ENCODE results near the gene ACADVL. TPM values are rescaled to one million over a fixed set of nuclear protein-coding genes. Genes with fewer than 3 reads are reported as not detected.

Gene ACADVL
- total and polyA plus RNA-seq, 8 donors: 348 to 3,058 (median 733) TPM

DNA sequence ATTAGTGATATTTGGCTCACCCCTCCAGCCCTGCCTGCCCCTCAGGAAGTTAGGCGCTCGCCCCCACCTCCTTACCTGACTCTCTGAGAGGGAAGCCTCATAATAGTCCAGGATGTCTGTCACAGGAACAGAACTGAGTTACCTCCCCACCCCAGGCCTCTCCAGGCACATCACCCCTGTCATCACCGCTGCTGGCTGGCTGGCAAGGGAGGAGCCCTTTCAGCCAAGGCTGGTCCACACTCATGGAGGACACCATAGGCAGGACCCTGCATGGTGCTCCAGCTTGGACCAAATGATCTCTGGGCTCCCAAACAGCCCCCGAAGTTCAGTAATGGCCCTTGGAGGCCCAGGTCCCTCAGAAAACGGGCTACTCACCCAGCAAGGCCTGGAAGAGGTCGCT is 1.6 kb upstream of the ACADVL start:
- no peak for DNase-seq
- peak overlapping the region in 3 of 4 donors; percentile 52 to 60 (median 57) for H3K4me3 ChIP-seq
- 61 to 68% (median 64%) methylated on average over 6 of the region's 6 CpGs for WGBS, 5 donors
- intact Hi-C loops (cut with DNase I; ENCODE audit: low total_unique reads): no loop called here
- H3K4me1 ChIP-seq: peaks cover 59 to 96% (median 90%) of the 10 kb centered on the region in 4 donors
- no peaks in the 10 kb centered on the region for H3K9me3 ChIP-seq
- H3K27me3 ChIP-seq: peaks cover 0 to 12% (median 0%) of the 10 kb centered on the region in 3 donors
- TF ChIP-seq EP300 (IDR thresholded peaks at IDR 0.05) (no peak), POLR2AphosphoS5 (IDR thresholded peaks at IDR 0.05) (no peak), POLR2A (IDR thresholded peaks at IDR 0.05) (no peak)
- TF ChIP-seq, protein P1, sequence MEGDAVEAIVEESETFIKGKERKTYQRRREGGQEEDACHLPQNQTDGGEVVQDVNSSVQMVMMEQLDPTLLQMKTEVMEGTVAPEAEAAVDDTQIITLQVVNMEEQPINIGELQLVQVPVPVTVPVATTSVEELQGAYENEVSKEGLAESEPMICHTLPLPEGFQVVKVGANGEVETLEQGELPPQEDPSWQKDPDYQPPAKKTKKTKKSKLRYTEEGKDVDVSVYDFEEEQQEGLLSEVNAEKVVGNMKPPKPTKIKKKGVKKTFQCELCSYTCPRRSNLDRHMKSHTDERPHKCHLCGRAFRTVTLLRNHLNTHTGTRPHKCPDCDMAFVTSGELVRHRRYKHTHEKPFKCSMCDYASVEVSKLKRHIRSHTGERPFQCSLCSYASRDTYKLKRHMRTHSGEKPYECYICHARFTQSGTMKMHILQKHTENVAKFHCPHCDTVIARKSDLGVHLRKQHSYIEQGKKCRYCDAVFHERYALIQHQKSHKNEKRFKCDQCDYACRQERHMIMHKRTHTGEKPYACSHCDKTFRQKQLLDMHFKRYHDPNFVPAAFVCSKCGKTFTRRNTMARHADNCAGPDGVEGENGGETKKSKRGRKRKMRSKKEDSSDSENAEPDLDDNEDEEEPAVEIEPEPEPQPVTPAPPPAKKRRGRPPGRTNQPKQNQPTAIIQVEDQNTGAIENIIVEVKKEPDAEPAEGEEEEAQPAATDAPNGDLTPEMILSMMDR (IDR thresholded peaks at IDR 0.05): no peak
- H3K36me3 ChIP-seq: peaks cover 17 to 23% (median 21%) of the 10 kb centered on the region in 4 donors
- peak overlapping the region; percentile 8 to 100 (median 96) for H3K27ac ChIP-seq

DNA sequence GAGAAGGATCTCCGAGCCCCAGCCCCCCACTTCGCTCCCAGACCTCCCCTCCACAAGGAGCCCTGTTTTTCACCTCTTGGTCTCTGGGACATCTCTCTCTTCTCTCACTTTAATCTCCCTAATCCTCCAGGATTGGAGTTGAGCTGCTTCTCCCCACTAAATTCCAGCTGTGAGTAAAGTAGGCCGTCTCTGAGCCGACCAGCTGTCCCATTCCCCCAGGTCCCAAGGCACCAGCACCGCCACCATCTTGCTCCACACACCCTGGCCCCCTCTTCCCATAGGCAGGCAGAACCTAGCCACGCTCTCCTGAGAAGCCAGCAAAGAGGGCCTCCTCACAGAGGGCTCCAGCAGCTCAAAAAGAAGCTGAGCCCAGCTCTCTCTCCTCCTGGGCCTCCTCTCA is 980 bp upstream of the ACADVL start:
- peaks cover 56 to 91% (median 85%) of the 10 kb centered on the region in 4 donors for H3K4me1 ChIP-seq
- peak overlapping the region in 1 of 4 donors; percentile 92 for H3K4me3 ChIP-seq
- peaks cover 23 to 29% (median 27%) of the 10 kb centered on the region in 4 donors for H3K36me3 ChIP-seq
- TF ChIP-seq POLR2A (IDR thresholded peaks at IDR 0.05) (no peak), POLR2AphosphoS5 (IDR thresholded peaks at IDR 0.05) (no peak), EP300 (IDR thresholded peaks at IDR 0.05) (no peak)
- TF ChIP-seq, protein P1 (IDR thresholded peaks at IDR 0.05): no peak
- no peak for DNase-seq
- intact Hi-C loops (cut with DNase I; ENCODE audit: low total_unique reads): no loop called here
- H3K9me3 ChIP-seq: no peaks in the 10 kb centered on the region
- 69 to 85% (median 75%) methylated on average over 6 of the region's 6 CpGs for WGBS, 5 donors
- H3K27me3 ChIP-seq: peaks cover 0 to 12% (median 0%) of the 10 kb centered on the region in 3 donors
- H3K27ac ChIP-seq: peak overlapping the region in 4 of 5 donors; percentile 93 to 100 (median 97)

DNA sequence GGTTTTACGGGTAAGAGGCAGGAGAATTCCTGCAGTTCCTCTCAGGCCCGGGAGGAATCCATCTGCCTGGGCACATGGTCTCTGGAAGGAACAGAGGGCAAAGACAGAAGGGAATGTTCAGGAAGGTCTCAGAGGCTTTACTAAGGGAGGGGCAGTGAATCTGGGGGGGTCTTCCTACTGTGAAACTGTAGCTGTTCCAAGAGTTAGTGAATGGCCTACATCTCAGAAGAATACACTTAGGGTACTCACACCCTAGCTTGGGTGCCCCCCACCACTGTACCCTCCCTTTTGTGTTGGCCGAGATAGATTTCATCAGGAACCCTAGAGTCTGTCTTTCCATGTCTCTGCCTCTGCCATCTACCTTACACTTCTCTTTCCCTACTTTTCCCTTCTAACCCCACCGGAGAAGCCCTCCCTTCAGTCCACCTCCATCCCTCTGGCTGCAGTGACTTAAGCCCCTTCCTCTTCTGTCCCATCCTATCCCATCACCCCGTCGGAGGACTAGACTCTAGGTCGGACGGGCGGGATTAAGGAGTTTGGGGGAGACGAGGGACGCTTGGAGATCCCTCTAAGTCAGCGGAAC is 418 bp upstream of the ACADVL start:
- no peaks in the 10 kb centered on the region for H3K9me3 ChIP-seq
- WGBS, 5 donors: 18 to 20% (median 19%) methylated on average over 11 to 12 of the region's 12 CpGs
- intact Hi-C loops (cut with DNase I; ENCODE audit: low total_unique reads): no loop called here
- no peak for TF ChIP-seq EP300 (IDR thresholded peaks at IDR 0.05)
- TF ChIP-seq POLR2A (IDR thresholded peaks at IDR 0.05): no peak
- TF ChIP-seq, protein P1 (IDR thresholded peaks at IDR 0.05): no peak
- TF ChIP-seq POLR2AphosphoS5 (IDR thresholded peaks at IDR 0.05): no peak
- H3K36me3 ChIP-seq: peaks cover 29 to 34% (median 33%) of the 10 kb centered on the region in 4 donors
- peaks cover 0 to 12% (median 0%) of the 10 kb centered on the region in 3 donors for H3K27me3 ChIP-seq
- no peak for DNase-seq
- H3K4me1 ChIP-seq: peaks cover 54 to 90% (median 81%) of the 10 kb centered on the region in 4 donors
- H3K4me3 ChIP-seq: peak overlapping the region; percentile 59 to 95 (median 83)
- H3K27ac ChIP-seq: peak overlapping the region; percentile 93 to 100 (median 98)

DNA sequence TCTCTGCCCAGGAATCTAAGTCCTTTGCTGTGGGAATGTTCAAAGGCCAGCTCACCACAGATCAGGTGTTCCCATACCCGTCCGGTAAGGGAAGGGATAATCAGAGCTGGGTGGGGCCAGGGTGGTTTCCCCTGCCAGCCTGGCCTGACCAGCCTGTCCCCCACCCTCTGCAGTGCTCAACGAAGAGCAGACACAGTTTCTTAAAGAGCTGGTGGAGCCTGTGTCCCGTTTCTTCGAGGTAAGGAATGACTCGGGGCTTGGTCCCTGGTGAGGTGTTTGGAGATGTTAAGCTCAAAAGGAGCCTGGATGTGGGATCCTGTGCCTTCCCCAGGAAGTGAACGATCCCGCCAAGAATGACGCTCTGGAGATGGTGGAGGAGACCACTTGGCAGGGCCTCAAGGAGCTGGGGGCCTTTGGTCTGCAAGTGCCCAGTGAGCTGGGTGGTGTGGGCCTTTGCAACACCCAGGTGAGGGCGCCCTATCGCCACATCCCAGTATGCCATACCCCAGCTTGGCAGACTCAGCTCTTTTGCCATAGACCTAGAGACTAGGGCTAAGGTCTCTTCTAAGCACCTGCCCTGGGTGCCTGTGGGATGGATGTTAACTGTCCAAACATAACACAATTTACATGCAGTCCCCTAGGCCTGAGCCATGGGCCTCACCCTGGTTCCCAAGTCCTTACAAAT is 997 bp downstream of the ACADVL start:
- H3K9me3 ChIP-seq: no peaks in the 10 kb centered on the region
- peaks cover 49 to 88% (median 67%) of the 10 kb centered on the region in 4 donors for H3K4me1 ChIP-seq
- intact Hi-C loops (cut with DNase I; ENCODE audit: low total_unique reads): no loop called here
- peaks cover 0 to 12% (median 0%) of the 10 kb centered on the region in 3 donors for H3K27me3 ChIP-seq
- WGBS, 5 donors: 13 to 27% (median 16%) methylated on average over 11 of the region's 11 CpGs
- DNase-seq: peak; percentile 70 to 84
- H3K27ac ChIP-seq: peak overlapping the region; percentile 93 to 100 (median 98)
- peak overlapping the region; percentile 59 to 95 (median 83) for H3K4me3 ChIP-seq
- TF ChIP-seq, protein P1 (IDR thresholded peaks at IDR 0.05): peak in 4 of 7 experiments; percentile 10 to 41 (median 16)
- TF ChIP-seq EP300 (IDR thresholded peaks at IDR 0.05): no peak
- peaks cover 42 to 49% (median 47%) of the 10 kb centered on the region in 4 donors for H3K36me3 ChIP-seq
